A549 (cell line): ENCODE results near the gene CAMTA1. TPM values are rescaled to one million over a fixed set of nuclear protein-coding genes. Genes with fewer than 3 reads are reported as not detected.
A peak's percentile ranks its signal among the peaks of the same experiment; 100 is the strongest.

ENCODE experiments used
- ATAC-seq, 2 experiments: fragments of 200-7000 bp in 1 of 2; fragments of >200 bp in 1 of 2; cut with Nextera tagmentation in 1 of 2; cut with Tn5 transposase in 1 of 2; 3 replicates each; pipeline versions ENCODE4 v1.8.0 to v1.9.1; 2018 to 2020; ENCODE audit warnings: mild to moderate bottlenecking in 1 of 2, moderate library complexity in 1 of 2
- CTCF ChIA-PET: fragments of 300-600 bp; sonication (Branson Sonifier 250); formaldehyde crosslinking; extraction: SDS; loops from one replicate; lab custom pipeline; 2021; ENCODE audit warnings: antibody characterized with exemption, inconsistent platforms; lab: Yijun Ruan, JAX
- POLR2A ChIA-PET: fragments of 350-600 bp; formaldehyde crosslinking; extraction: SDS; loops from one replicate; lab custom pipeline; 2021; ENCODE audit warnings: antibody characterized with exemption, inconsistent platforms; lab: Yijun Ruan, JAX
- DNase-seq, 2 experiments: peaks; one replicate each; pipeline versions ENCODE4 v3.0.0 to v3.0.0-alpha.2; 2011 to 2016; ENCODE audit warnings: low read depth in 1 of 2, low spot score in 1 of 2
- FAIRE-seq: peaks from 2 replicates; lab custom pipeline; 2011; peaks lifted over from hg19 to GRCh38; lab: Jason Lieb, UNC
- H3K27ac ChIP-seq, 2 experiments: fragments of >200 bp; sonication (Bioruptor Twin); formaldehyde crosslinking; 3 replicates each; pipeline ENCODE4 v1.5.1; 2016 to 2017
- H3K4me1 ChIP-seq: fragments of >200 bp; sonication (Bioruptor Twin); formaldehyde crosslinking; 3 replicates; pipeline ENCODE4 v1.6.1; 2016
- H3K4me2 ChIP-seq: fragments of >200 bp; sonication (Bioruptor Twin); formaldehyde crosslinking; 3 replicates; pipeline ENCODE4 v1.6.1; 2016
- H3K4me3 ChIP-seq: fragments of >200 bp; sonication (Bioruptor Twin); formaldehyde crosslinking; 3 replicates; pipeline ENCODE4 v1.5.1; 2016
- H3K9me3 ChIP-seq: fragments of >200 bp; sonication (Bioruptor Twin); formaldehyde crosslinking; 3 replicates; pipeline ENCODE4 v1.6.1; 2016
- ATOH8 ChIP-seq: fragments of 250-450 bp; sonication (Bioruptor Pico); IDR thresholded peaks from 2 replicates; pipeline ENCODE4 v1.5.0; 2020; ENCODE audit warnings: low read depth, mild to moderate bottlenecking, moderate library complexity
- BCL3 ChIP-seq: fragments of >200 bp; sonication (Bioruptor Twin); formaldehyde crosslinking; IDR thresholded peaks from 3 replicates; pipeline ENCODE4 v1.6.1; 2016
- BHLHE40 ChIP-seq: IDR thresholded peaks from 2 replicates; pipeline ENCODE4 v1.6.1; 2012; ENCODE audit warnings: low read depth, low read length, inconsistent platforms
- CEBPB ChIP-seq, 2 experiments: fragments of >200 bp in 1 of 2; sonication (Bioruptor Twin) in 1 of 2; formaldehyde crosslinking in 1 of 2; IDR thresholded peaks; 2 replicates each; pipeline ENCODE4 v1.6.1; 2012 to 2016
- CHD2 ChIP-seq: fragments of 150-350 bp; IDR thresholded peaks from 2 replicates; pipeline ENCODE4 v1.6.1; 2014; ENCODE audit warnings: low read length; ENCODE audit not compliant: partially characterized antibody
- FOXS1 ChIP-seq: fragments of 250-450 bp; sonication (Bioruptor Pico); IDR thresholded peaks from 2 replicates; pipeline ENCODE4 v1.5.0; 2020; ENCODE audit warnings: mild to moderate bottlenecking, moderate library complexity
- HEYL ChIP-seq: fragments of 250-450 bp; sonication (Bioruptor Pico); IDR thresholded peaks from 2 replicates; pipeline ENCODE4 v1.8.0; 2021; ENCODE audit warnings: mild to moderate bottlenecking, moderate library complexity
- HOXB5 ChIP-seq: fragments of 250-450 bp; sonication (Bioruptor Pico); IDR thresholded peaks from 2 replicates; pipeline ENCODE4 v1.5.0; 2020; ENCODE audit warnings: mild to moderate bottlenecking, moderate library complexity
- JUN ChIP-seq, 2 experiments: fragments of >200 bp; sonication (Bioruptor Twin); formaldehyde crosslinking; IDR thresholded peaks; 2 replicates in 1 of 2; 3 replicates in 1 of 2; pipeline ENCODE4 v1.6.1; 2016 to 2017
- KDM5A ChIP-seq: fragments of 200-600 bp; sonication (generic); IDR thresholded peaks from 2 replicates; pipeline ENCODE4 v1.6.1; 2016; ENCODE audit warnings: antibody characterized with exemption, mild to moderate bottlenecking
- MAFK ChIP-seq: fragments of 450-650 bp; IDR thresholded peaks from 2 replicates; pipeline ENCODE4 v1.6.1; 2014; ENCODE audit not compliant: partially characterized antibody
- PHF8 ChIP-seq: fragments of 200-600 bp; sonication (generic); IDR thresholded peaks from 2 replicates; pipeline ENCODE4 v1.6.1; 2016; ENCODE audit warnings: low read depth, mild to moderate bottlenecking, antibody characterized with exemption, moderate library complexity, borderline replicate concordance
- POLR2A ChIP-seq: IDR thresholded peaks from 2 replicates; pipeline ENCODE4 v1.6.1; 2012; ENCODE audit warnings: mild to moderate bottlenecking, low read length
- POLR2AphosphoS2 ChIP-seq: conservative IDR thresholded peaks from 2 replicates; pipeline ENCODE4 v1.6.1; 2012; ENCODE audit warnings: low read length, improper control_type of control experiment, inconsistent platforms
- RAD21 ChIP-seq, 2 experiments: fragments of >200 bp in 1 of 2; sonication (Bioruptor Twin) in 1 of 2; formaldehyde crosslinking in 1 of 2; IDR thresholded peaks in 1 of 2; conservative IDR thresholded peaks in 1 of 2; 2 replicates in 1 of 2; 3 replicates in 1 of 2; pipeline ENCODE4 v1.6.1; 2012 to 2018; ENCODE audit warnings: inconsistent platforms in 1 of 2
- RARB ChIP-seq: fragments of 250-450 bp; sonication (Bioruptor Pico); IDR thresholded peaks from 2 replicates; pipeline ENCODE4 v1.8.0; 2021; ENCODE audit warnings: mild to moderate bottlenecking, moderate library complexity
- RCOR1 ChIP-seq: fragments of 150-350 bp; IDR thresholded peaks from 2 replicates; pipeline ENCODE4 v1.6.1; 2014; ENCODE audit warnings: antibody characterized with exemption, low read length, low read depth
- RFX5 ChIP-seq: fragments of 450-650 bp; IDR thresholded peaks from 2 replicates; pipeline ENCODE4 v1.7.1; 2014; ENCODE audit warnings: antibody characterized with exemption, mild to moderate bottlenecking, moderate library complexity
- RNF2 ChIP-seq: fragments of 200-600 bp; sonication (generic); IDR thresholded peaks from 2 replicates; pipeline ENCODE4 v1.6.1; 2016; ENCODE audit warnings: low read depth, mild to moderate bottlenecking, antibody characterized with exemption, moderate library complexity, borderline replicate concordance
- ZC3H11A ChIP-seq: fragments of 450-650 bp; IDR thresholded peaks from 2 replicates; pipeline ENCODE4 v1.6.1; 2014; ENCODE audit warnings: antibody characterized with exemption, mild to moderate bottlenecking
- ZFP36 ChIP-seq: fragments of 450-650 bp; IDR thresholded peaks from 2 replicates; pipeline ENCODE4 v1.6.1; 2014; ENCODE audit warnings: borderline replicate concordance; ENCODE audit not compliant: partially characterized antibody
- WGBS: methylation state at CpG from one replicate; pipeline ENCODE4 v1.1.6; 2017; ENCODE audit errors: missing lambda C conversion rate; 5-methylcytosine and 5-hydroxymethylcytosine counted together
- polyA plus RNA-seq, 4 experiments: library from polyadenylated mRNA; depleted of rRNA in 3 of 4; stranded (reverse); fragments of >200 nt; fragmentation: RNase III in 1 of 4; extraction: RNeasy Plus Mini Kit Qiagen cat#74134 plus additional on column Dnase treatment in 1 of 4; gene quantifications; 2 replicates in 3 of 4; 3 replicates in 1 of 4; pipeline ENCODE4 v1.2.3, GENCODE V29; 2011 to 2017
- TF ChIP-seq, protein P1 (sequence below): IDR thresholded peaks from 2 replicates; pipeline ENCODE4 v1.6.1; 2012
- TF ChIP-seq, protein P2 (sequence below): IDR thresholded peaks from 2 replicates; pipeline ENCODE4 v1.6.1; 2012
- TF ChIP-seq, protein P3 (sequence below): IDR thresholded peaks from 2 replicates; pipeline ENCODE4 v1.6.1; 2012; ENCODE audit warnings: low read depth, borderline replicate concordance

Gene CAMTA1
- polyA plus RNA-seq, 2 of the 4 experiments (the other 2 are of a cell fraction): 58.8 to 75.0 TPM

GRCh38 chr1:7495962-7496361, 710.7 kb downstream of the CAMTA1 start:
- Histone ChIP-seq H3K4me3 (no peak overlapping the region), H3K4me2 (no peak overlapping the region), H3K4me1 (peaks cover 6% of the 10 kb centered on the region; the same call in 2 of the 3 replicates), H3K27ac (no peak overlapping the region), H3K9me3 (no peaks in the 10 kb centered on the region)
- TF ChIP-seq PHF8: no peak
- TF ChIP-seq ZC3H11A: no peak
- no peak for TF ChIP-seq JUN (IDR thresholded peaks at IDR 0.05)
- TF ChIP-seq, protein P1, sequence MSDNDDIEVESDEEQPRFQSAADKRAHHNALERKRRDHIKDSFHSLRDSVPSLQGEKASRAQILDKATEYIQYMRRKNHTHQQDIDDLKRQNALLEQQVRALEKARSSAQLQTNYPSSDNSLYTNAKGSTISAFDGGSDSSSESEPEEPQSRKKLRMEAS: no peak
- no peak for FAIRE-seq
- ChIA-PET POLR2A (no interaction called here), CTCF (interaction anchor here (1.4 kb wide), 1 partner anchor 152 kb away, joined by 3 read pairs; no protein-coding TSS in a partner anchor)
- 88% methylated on average over 10 of the region's 11 CpGs for WGBS
- DNase-seq: no peak
- no peak for ATAC-seq

DNA sequence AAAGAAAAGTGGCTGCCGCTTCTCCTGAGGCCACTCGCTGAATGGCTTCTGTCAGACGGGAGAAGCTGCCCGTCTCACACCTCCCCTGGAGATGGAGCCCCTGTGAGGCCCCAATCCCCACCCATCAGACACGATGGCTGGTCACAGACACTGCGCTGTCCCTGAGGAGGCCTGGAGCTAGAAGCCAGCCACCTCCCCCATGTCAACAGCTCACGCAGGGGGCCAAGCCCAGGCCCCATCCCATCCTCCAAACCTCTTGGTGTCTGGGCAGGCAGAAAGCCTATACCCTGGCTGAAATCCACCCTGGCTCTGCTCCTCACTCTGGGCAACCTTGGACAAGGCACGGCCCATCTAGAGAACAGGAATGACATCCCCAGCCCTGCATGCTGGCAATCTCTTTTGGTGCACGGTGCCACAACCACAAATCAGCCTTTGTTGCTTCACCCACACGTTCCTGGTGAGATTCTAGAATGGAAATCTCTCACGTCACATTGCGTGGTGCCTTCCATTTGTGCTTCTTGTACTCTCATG, 711.9 kb downstream of the CAMTA1 start:
- no peak for ATAC-seq
- H3K27ac ChIP-seq: no peak overlapping the region
- H3K4me2 ChIP-seq: no peak overlapping the region
- no peaks in the 10 kb centered on the region for H3K4me1 ChIP-seq
- CTCF ChIA-PET: interaction anchor here (0.8 kb wide), 1 partner anchor 11 kb away, joined by 3 read pairs; no protein-coding TSS in a partner anchor
- H3K4me3 ChIP-seq: no peak overlapping the region
- TF ChIP-seq RFX5 (no peak), CEBPB (IDR thresholded peaks at IDR 0.05) (no peak), HEYL (CRISPR knock-in tag) (no peak), ZC3H11A (no peak), PHF8 (no peak), HOXB5 (no peak), FOXS1 (CRISPR knock-in tag) (no peak), CHD2 (no peak), RNF2 (no peak), ZFP36 (no peak), RCOR1 (no peak), MAFK (no peak), POLR2AphosphoS2 (no peak)
- TF ChIP-seq, protein P1: no peak
- POLR2A ChIA-PET: no interaction called here
- no peak for DNase-seq
- H3K9me3 ChIP-seq: no peaks in the 10 kb centered on the region
- no peak for FAIRE-seq
- WGBS: 89% methylated on average over 11 of the region's 12 CpGs

DNA sequence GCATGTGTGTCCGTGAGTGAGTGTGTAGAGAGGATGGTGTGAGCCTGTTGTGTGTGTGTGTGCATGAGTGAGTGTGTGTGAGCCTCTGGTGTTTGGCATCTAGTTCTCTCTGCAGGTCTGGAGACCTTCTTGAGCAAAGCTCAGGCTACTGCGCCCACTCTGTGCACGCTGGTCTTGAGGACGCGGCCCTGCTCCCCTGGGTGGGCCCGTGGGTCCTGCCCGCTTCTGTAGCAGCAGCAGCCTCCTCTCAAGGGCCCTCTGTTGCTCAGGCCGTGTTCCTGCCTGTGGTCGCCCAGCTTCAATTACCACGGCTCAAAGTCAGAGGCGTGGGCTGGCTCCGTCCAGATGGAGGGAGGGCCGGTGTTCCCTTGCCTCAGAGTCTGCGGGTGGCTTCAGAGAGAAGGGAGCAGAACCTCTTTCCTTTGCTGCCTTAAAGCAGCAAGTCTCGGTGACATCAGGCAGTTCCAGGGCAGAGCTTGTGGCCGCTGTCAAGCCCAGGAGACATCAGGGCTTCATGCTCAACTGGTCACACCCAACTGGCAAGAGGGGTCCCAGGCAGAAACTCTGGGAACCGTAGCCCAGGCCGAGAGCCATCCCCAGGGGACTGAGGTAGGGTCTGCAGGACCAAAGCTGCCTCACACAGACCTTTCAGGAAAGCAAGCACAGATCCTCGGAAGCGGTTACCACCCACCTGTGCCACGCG, 715.3 kb downstream of the CAMTA1 start:
- ChIA-PET CTCF (no interaction called here), POLR2A (no interaction called here)
- no peaks in the 10 kb centered on the region for H3K4me1 ChIP-seq
- WGBS: 93% methylated on average over 9 of the region's 22 CpGs
- TF ChIP-seq RARB (no peak), ATOH8 (CRISPR knock-in tag) (no peak), BCL3 (no peak), RNF2 (no peak), RAD21 (conservative IDR thresholded peaks at IDR 0.05 in 1 of 2, IDR thresholded peaks at IDR 0.05 in 1 of 2) (no peak), POLR2A (no peak), BHLHE40 (no peak), POLR2AphosphoS2 (no peak), KDM5A (no peak)
- TF ChIP-seq, protein P2, sequence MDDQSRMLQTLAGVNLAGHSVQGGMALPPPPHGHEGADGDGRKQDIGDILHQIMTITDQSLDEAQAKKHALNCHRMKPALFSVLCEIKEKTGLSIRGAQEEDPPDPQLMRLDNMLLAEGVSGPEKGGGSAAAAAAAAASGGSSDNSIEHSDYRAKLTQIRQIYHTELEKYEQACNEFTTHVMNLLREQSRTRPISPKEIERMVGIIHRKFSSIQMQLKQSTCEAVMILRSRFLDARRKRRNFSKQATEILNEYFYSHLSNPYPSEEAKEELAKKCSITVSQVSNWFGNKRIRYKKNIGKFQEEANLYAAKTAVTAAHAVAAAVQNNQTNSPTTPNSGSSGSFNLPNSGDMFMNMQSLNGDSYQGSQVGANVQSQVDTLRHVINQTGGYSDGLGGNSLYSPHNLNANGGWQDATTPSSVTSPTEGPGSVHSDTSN: no peak
- TF ChIP-seq, protein P3, sequence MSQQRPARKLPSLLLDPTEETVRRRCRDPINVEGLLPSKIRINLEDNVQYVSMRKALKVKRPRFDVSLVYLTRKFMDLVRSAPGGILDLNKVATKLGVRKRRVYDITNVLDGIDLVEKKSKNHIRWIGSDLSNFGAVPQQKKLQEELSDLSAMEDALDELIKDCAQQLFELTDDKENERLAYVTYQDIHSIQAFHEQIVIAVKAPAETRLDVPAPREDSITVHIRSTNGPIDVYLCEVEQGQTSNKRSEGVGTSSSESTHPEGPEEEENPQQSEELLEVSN: no peak
- TF ChIP-seq, all 56 proteins: peak for 0
- Histone ChIP-seq H3K4me2 (no peak overlapping the region), H3K9me3 (no peaks in the 10 kb centered on the region), H3K4me3 (no peak overlapping the region), H3K27ac (no peak overlapping the region)
- ATAC-seq: peak in 1 of 2 experiments; percentile 9; a peak in 1 of 6 replicates
- DNase-seq: no peak
- FAIRE-seq: no peak
